ENCODE measurements around the gene SIAH2. TPM values are rescaled to one million over a fixed set of nuclear protein-coding genes. Genes with fewer than 3 reads are reported as not detected.

Gene SIAH2
- total and polyA plus RNA-seq, 9 of the 15 experiments (the other 6 are each of a cell fraction or from before 2014, with no cell fraction given), result 4.8 to 39.0 (median 29.9) TPM

- TF ChIP-seq, protein P1, sequence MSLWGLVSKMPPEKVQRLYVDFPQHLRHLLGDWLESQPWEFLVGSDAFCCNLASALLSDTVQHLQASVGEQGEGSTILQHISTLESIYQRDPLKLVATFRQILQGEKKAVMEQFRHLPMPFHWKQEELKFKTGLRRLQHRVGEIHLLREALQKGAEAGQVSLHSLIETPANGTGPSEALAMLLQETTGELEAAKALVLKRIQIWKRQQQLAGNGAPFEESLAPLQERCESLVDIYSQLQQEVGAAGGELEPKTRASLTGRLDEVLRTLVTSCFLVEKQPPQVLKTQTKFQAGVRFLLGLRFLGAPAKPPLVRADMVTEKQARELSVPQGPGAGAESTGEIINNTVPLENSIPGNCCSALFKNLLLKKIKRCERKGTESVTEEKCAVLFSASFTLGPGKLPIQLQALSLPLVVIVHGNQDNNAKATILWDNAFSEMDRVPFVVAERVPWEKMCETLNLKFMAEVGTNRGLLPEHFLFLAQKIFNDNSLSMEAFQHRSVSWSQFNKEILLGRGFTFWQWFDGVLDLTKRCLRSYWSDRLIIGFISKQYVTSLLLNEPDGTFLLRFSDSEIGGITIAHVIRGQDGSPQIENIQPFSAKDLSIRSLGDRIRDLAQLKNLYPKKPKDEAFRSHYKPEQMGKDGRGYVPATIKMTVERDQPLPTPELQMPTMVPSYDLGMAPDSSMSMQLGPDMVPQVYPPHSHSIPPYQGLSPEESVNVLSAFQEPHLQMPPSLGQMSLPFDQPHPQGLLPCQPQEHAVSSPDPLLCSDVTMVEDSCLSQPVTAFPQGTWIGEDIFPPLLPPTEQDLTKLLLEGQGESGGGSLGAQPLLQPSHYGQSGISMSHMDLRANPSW (CRISPR knock-in tag; IDR thresholded peaks at IDR 0.05), result no peak
- TF ChIP-seq ZNF740 (CRISPR knock-in tag; IDR thresholded peaks at IDR 0.05), result no peak
- no peak for TF ChIP-seq ZNF740 (tag; IDR thresholded peaks at IDR 0.05)
- TF ChIP-seq KLF13 (tag; IDR thresholded peaks at IDR 0.05; ENCODE audit: borderline replicate concordance, low read depth), result no peak
- TF ChIP-seq RBM22 (IDR thresholded peaks at IDR 0.05; ENCODE audit: low read depth, low read length, poor library complexity, severe bottlenecking), result no peak
- TF ChIP-seq SIX5 (IDR thresholded peaks at IDR 0.05; ENCODE audit: borderline replicate concordance in 1 of 2, insufficient read depth in 1 of 2, low read depth in 1 of 2, low read length in 2 of 2), result no peak
- TF ChIP-seq RHOXF2B (CRISPR knock-in tag; conservative IDR thresholded peaks at IDR 0.05), result no peak
- TF ChIP-seq, protein P2, sequence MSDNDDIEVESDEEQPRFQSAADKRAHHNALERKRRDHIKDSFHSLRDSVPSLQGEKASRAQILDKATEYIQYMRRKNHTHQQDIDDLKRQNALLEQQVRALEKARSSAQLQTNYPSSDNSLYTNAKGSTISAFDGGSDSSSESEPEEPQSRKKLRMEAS (CRISPR knock-in tag; IDR thresholded peaks at IDR 0.05), result peak; percentile 53; the same call in 1 of the 2 replicates
- no peak; the same call in 1 of the 2 replicates for TF ChIP-seq MIER1 (IDR thresholded peaks at IDR 0.05; ENCODE audit: low read depth)
- TF ChIP-seq ARID3B (CRISPR knock-in tag; IDR thresholded peaks at IDR 0.05; ENCODE audit: borderline replicate concordance), result no peak
- TF ChIP-seq HNRNPH1 (optimal IDR thresholded peaks at IDR 0.05; ENCODE audit: low read depth, low read length), result no peak
- TF ChIP-seq HMBOX1 (IDR thresholded peaks at IDR 0.05), result no peak; the same call in 1 of the 2 replicates
- TF ChIP-seq, protein P3, sequence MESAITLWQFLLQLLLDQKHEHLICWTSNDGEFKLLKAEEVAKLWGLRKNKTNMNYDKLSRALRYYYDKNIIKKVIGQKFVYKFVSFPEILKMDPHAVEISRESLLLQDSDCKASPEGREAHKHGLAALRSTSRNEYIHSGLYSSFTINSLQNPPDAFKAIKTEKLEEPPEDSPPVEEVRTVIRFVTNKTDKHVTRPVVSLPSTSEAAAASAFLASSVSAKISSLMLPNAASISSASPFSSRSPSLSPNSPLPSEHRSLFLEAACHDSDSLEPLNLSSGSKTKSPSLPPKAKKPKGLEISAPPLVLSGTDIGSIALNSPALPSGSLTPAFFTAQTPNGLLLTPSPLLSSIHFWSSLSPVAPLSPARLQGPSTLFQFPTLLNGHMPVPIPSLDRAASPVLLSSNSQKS (CRISPR knock-in tag; IDR thresholded peaks at IDR 0.05), result no peak
- TF ChIP-seq RCOR1 (IDR thresholded peaks at IDR 0.05; ENCODE audit: borderline replicate concordance in 1 of 2, low read depth in 2 of 2, low read length in 2 of 2), result peak in 1 of 2 experiments; percentile 83; a peak in 2 of 4 replicates
- TF ChIP-seq KDM5B (IDR thresholded peaks at IDR 0.05; ENCODE audit: insufficient replicate concordance, low read depth, low read length), result peak; percentile 64
- no peak for TF ChIP-seq KHSRP (IDR thresholded peaks at IDR 0.05)
- no peak for TF ChIP-seq NCOA4 (IDR thresholded peaks at IDR 0.05; ENCODE audit: partially characterized antibody)
- TF ChIP-seq SPI1 (IDR thresholded peaks at IDR 0.05; ENCODE audit: borderline replicate concordance, low read depth, low read length), result no peak
- no peak for TF ChIP-seq CBFA2T2 (conservative IDR thresholded peaks at IDR 0.05)
- TF ChIP-seq ESRRA (IDR thresholded peaks at IDR 0.05; ENCODE audit: borderline replicate concordance, low read depth), result no peak
These were observed at the start of gene SIAH2 (continued) for GRCh38 chr3:150763122-150763840.
